Measurements from ENCODE around the gene DEXI. TPM values are rescaled to one million over a fixed set of nuclear protein-coding genes. Genes with fewer than 3 reads are reported as not detected.

DEXI gene
- total RNA-seq, 1 experiment from 2014 or later, result 28.3 TPM

DNA sequence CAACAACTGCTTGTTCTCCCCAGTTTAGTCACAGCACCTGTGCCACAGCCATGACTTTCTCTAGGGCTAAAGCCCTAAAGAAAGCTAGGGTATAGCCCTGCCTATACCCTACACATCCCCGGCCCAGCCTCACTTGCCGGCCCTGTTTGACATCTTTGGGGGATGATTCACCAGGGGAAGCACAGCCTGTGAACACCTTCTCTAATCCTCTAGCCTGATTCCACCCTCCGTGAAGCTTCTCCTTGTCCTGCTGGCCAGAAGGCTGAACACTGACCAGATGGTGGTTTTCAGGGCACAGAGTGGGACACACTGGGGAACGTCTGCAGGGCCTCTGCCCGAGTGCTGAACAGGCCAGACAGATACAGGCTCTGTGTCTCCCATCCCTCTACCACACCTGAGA, 8.1 kb upstream of the DEXI start:
- Histone ChIP-seq H4K20me1 (ENCODE audit: control insufficient read depth, insufficient read depth, insufficient read length) (no peaks in the 10 kb centered on the region), H3K79me2 (ENCODE audit: insufficient read depth, low read length) (no peaks in the 10 kb centered on the region), H2BK120ac (ENCODE audit: low read depth, low read length, poor library complexity, severe bottlenecking) (no peak overlapping the region), H3K4ac (ENCODE audit: low read depth, low read length) (no peak overlapping the region), H3T11ph (ENCODE audit: low read length) (no peak overlapping the region), H2AK5ac (ENCODE audit: insufficient read length, low read length) (no peak overlapping the region), H3K4me2 (ENCODE audit: insufficient read depth, insufficient read length, low read length) (no peak overlapping the region), H3K27ac (ENCODE audit: insufficient read length, low read depth, low read length) (no peak overlapping the region), H3K27me3 (ENCODE audit: insufficient read depth, low read length) (no peaks in the 10 kb centered on the region), H2BK20ac (ENCODE audit: low read depth, low read length, poor library complexity, severe bottlenecking) (no peak overlapping the region), H3K14ac (ENCODE audit: insufficient read depth, low read length) (no peak overlapping the region), H4K91ac (ENCODE audit: insufficient read length, low read depth, low read length) (no peak overlapping the region), H2BK5ac (ENCODE audit: insufficient read length, low read length) (no peak overlapping the region), H3K56ac (ENCODE audit: insufficient read length, low read depth, low read length) (no peak overlapping the region), H3K18ac (ENCODE audit: insufficient read length, low read depth, low read length) (no peak overlapping the region), H3K9me3 (ENCODE audit: control insufficient read depth, low read depth, low read length) (no peaks in the 10 kb centered on the region), H3K9ac (ENCODE audit: extremely low read depth, insufficient read length, low read length) (no peak overlapping the region), H3K79me1 (ENCODE audit: insufficient read depth, low read depth, low read length, poor library complexity, severe bottlenecking) (peaks cover 3% of the 10 kb centered on the region), H3K23ac (ENCODE audit: insufficient read length, low read depth, low read length) (no peak overlapping the region), H4K5ac (ENCODE audit: insufficient read length, low read depth, low read length) (no peak overlapping the region), H2BK12ac (ENCODE audit: insufficient read length, low read depth, low read length) (no peak overlapping the region), H2BK15ac (ENCODE audit: low read depth, low read length) (no peak overlapping the region), H3K23me2 (ENCODE audit: insufficient read length, low read depth, low read length, poor library complexity, severe bottlenecking) (no peaks in the 10 kb centered on the region), H4K8ac (replicated peaks; ENCODE audit: insufficient read length, low read depth, low read length) (no peak overlapping the region), H3K4me1 (ENCODE audit: insufficient read depth, low read length) (peaks cover 21% of the 10 kb centered on the region; the same call in 1 of the 2 replicates), H2AFZ (ENCODE audit: low read length) (no peak overlapping the region)
- Mint-ChIP-seq H3K9me3 (no peaks in the 10 kb centered on the region), H3K4me1 (peaks cover 62% of the 10 kb centered on the region in 2 experiments), H3K36me3 (ENCODE audit: insufficient read depth in 1 of 3, low read depth in 3 of 3) (no peaks in the 10 kb centered on the region), H3K27me3 (ENCODE audit: low read depth) (no peaks in the 10 kb centered on the region; the same call in 1 of the 2 replicates), H3K4me3 (no peak overlapping the region; a peak in 1 of 5 replicates), H3K27ac (no peak overlapping the region; a peak in 2 of 7 replicates)
- DNase-seq, result no peak
- no CpG with 5 or more reads among the region's 5 CpGs for WGBS (ENCODE audit: extremely low coverage, insufficient read length, low lambda C conversion rate)
- TF ChIP-seq, protein P1, sequence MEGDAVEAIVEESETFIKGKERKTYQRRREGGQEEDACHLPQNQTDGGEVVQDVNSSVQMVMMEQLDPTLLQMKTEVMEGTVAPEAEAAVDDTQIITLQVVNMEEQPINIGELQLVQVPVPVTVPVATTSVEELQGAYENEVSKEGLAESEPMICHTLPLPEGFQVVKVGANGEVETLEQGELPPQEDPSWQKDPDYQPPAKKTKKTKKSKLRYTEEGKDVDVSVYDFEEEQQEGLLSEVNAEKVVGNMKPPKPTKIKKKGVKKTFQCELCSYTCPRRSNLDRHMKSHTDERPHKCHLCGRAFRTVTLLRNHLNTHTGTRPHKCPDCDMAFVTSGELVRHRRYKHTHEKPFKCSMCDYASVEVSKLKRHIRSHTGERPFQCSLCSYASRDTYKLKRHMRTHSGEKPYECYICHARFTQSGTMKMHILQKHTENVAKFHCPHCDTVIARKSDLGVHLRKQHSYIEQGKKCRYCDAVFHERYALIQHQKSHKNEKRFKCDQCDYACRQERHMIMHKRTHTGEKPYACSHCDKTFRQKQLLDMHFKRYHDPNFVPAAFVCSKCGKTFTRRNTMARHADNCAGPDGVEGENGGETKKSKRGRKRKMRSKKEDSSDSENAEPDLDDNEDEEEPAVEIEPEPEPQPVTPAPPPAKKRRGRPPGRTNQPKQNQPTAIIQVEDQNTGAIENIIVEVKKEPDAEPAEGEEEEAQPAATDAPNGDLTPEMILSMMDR (conservative IDR thresholded peaks at IDR 0.05), result no peak

All from H9 (cell line).